H1 (cell line): ENCODE data around the gene NPHP3.

Experiments used
- CHD2 ChIP-seq: IDR thresholded peaks from 2 replicates; pipeline ENCODE4 v1.6.1; 2012; ENCODE audit warnings: low read length, improper control_type of control experiment
- EGR1 ChIP-seq: IDR thresholded peaks from 2 replicates; pipeline ENCODE4 v1.6.1; 2011; ENCODE audit warnings: low read depth, low read length, borderline replicate concordance
- MAFK ChIP-seq: IDR thresholded peaks from 2 replicates; pipeline ENCODE4 v1.6.1; 2012; ENCODE audit warnings: low read depth, mild to moderate bottlenecking, improper control_type of control experiment, low read length
- POLR2A ChIP-seq, 2 experiments: IDR thresholded peaks; 1 replicate in 1 of 2; 2 replicates in 1 of 2; pipeline ENCODE4 v1.6.1; 2011; ENCODE audit warnings: low read depth in 2 of 2, low read length in 2 of 2, mild to moderate bottlenecking in 2 of 2; ENCODE audit errors: control extremely low read depth in 1 of 2
- RAD21 ChIP-seq, 2 experiments: IDR thresholded peaks in 1 of 2; conservative IDR thresholded peaks in 1 of 2; 2 replicates each; pipeline ENCODE4 v1.6.1; 2011; ENCODE audit warnings: low read depth in 2 of 2, low read length in 2 of 2, improper control_type of control experiment in 1 of 2, inconsistent platforms in 1 of 2, mild to moderate bottlenecking in 1 of 2, moderate library complexity in 1 of 2
- RFX5 ChIP-seq: IDR thresholded peaks from 2 replicates; pipeline ENCODE4 v1.6.1; 2011; ENCODE audit warnings: low read depth, low read length, improper control_type of control experiment, borderline replicate concordance
- RXRA ChIP-seq: IDR thresholded peaks from 2 replicates; pipeline ENCODE4 v1.6.1; 2011; ENCODE audit warnings: low read depth, mild to moderate bottlenecking, low read length, moderate library complexity; ENCODE audit not compliant: insufficient read depth
- SP1 ChIP-seq: IDR thresholded peaks from 2 replicates; pipeline ENCODE4 v1.6.1; 2011; ENCODE audit warnings: low read depth, low read length
- SRF ChIP-seq: IDR thresholded peaks from 2 replicates; pipeline ENCODE4 v1.6.1; 2011; ENCODE audit warnings: mild to moderate bottlenecking, low read depth, low read length, moderate library complexity
- TAF7 ChIP-seq: optimal IDR thresholded peaks from 2 replicates; pipeline ENCODE3; 2011; ENCODE audit warnings: low read depth, mild to moderate bottlenecking, inconsistent platforms, low read length, moderate library complexity, borderline replicate concordance
- TEAD4 ChIP-seq: IDR thresholded peaks from 2 replicates; pipeline ENCODE4 v1.6.1; 2012; ENCODE audit warnings: low read depth, low read length, inconsistent platforms, mixed read lengths
- TF ChIP-seq, protein P1 (sequence below), 3 experiments: IDR thresholded peaks; 1 replicate in 2 of 3; 2 replicates in 1 of 3; pipeline versions ENCODE4 v1.5.1 to v1.6.1; 2011; ENCODE audit warnings: low read length in 3 of 3, mild to moderate bottlenecking in 3 of 3, inconsistent platforms in 2 of 3, low read depth in 1 of 3, moderate library complexity in 1 of 3; ENCODE audit not compliant: insufficient read depth in 1 of 3; ENCODE audit errors: control extremely low read depth in 1 of 3
- TF ChIP-seq, protein P2 (sequence below): IDR thresholded peaks from 2 replicates; pipeline ENCODE4 v1.6.1; 2012; ENCODE audit warnings: low read length, inconsistent platforms

DNA sequence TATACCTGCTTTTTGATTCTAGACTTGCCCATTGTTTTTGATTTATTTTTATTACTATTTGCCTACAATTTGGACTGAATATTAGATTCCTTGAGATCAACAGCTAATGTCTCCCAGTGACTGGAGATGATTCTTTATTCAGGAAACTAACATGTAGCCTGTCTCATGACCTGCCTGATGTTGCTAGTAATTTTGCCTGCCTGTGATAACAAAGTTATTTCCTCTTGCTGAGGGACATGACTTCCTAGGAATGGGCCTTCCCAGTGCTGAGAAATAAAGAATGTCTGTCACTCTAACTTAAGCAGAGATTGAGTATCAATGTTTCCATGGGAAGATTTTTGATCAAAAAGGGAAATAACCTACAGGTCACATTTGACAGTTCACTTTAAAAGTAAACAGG is 13.4 kb upstream of the NPHP3 start:
- TF ChIP-seq POLR2A (IDR thresholded peaks at IDR 0.05; ENCODE audit: control extremely low read depth in 1 of 2, low read depth in 2 of 2, low read length in 2 of 2) (no peak), RXRA (no peak), CHD2 (no peak), RAD21 (IDR thresholded peaks at IDR 0.05 in 1 of 2, conservative IDR thresholded peaks at IDR 0.05 in 1 of 2; ENCODE audit: low read depth in 2 of 2, low read length in 2 of 2) (no peak), TEAD4 (no peak), SP1 (no peak), MAFK (no peak), SRF (no peak), EGR1 (no peak), TAF7 (no peak), RFX5 (no peak)
- TF ChIP-seq, protein P1, sequence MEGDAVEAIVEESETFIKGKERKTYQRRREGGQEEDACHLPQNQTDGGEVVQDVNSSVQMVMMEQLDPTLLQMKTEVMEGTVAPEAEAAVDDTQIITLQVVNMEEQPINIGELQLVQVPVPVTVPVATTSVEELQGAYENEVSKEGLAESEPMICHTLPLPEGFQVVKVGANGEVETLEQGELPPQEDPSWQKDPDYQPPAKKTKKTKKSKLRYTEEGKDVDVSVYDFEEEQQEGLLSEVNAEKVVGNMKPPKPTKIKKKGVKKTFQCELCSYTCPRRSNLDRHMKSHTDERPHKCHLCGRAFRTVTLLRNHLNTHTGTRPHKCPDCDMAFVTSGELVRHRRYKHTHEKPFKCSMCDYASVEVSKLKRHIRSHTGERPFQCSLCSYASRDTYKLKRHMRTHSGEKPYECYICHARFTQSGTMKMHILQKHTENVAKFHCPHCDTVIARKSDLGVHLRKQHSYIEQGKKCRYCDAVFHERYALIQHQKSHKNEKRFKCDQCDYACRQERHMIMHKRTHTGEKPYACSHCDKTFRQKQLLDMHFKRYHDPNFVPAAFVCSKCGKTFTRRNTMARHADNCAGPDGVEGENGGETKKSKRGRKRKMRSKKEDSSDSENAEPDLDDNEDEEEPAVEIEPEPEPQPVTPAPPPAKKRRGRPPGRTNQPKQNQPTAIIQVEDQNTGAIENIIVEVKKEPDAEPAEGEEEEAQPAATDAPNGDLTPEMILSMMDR (IDR thresholded peaks at IDR 0.05; ENCODE audit: control extremely low read depth in 1 of 3, insufficient read depth in 1 of 3, low read depth in 1 of 3, low read length in 3 of 3), result no peak
- TF ChIP-seq, protein P2, sequence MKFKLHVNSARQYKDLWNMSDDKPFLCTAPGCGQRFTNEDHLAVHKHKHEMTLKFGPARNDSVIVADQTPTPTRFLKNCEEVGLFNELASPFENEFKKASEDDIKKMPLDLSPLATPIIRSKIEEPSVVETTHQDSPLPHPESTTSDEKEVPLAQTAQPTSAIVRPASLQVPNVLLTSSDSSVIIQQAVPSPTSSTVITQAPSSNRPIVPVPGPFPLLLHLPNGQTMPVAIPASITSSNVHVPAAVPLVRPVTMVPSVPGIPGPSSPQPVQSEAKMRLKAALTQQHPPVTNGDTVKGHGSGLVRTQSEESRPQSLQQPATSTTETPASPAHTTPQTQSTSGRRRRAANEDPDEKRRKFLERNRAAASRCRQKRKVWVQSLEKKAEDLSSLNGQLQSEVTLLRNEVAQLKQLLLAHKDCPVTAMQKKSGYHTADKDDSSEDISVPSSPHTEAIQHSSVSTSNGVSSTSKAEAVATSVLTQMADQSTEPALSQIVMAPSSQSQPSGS, result no peak
